GM23338 (cell line): ENCODE results near the gene ERVK3-1.

ENCODE experiments used
- EZH2 ChIP-seq: fragments of 200-600 bp; sonication (generic); IDR thresholded peaks from one replicate; pipeline ENCODE4 v1.8.0; 2017; ENCODE audit warnings: antibody characterized with exemption, mild to moderate bottlenecking, low read depth; ENCODE audit not compliant: unreplicated experiment
- POLR2AphosphoS5 ChIP-seq: IDR thresholded peaks from 2 replicates; pipeline ENCODE4 v1.6.1; 2016; ENCODE audit warnings: antibody characterized with exemption, low read depth
- TF ChIP-seq, protein P1 (sequence below), 2 experiments: fragments of 200-600 bp in 1 of 2; sonication (generic) in 1 of 2; conservative IDR thresholded peaks; 2 replicates each; pipeline versions ENCODE4 v1.5.1 to v1.6.1; 2016 to 2017; ENCODE audit warnings: antibody characterized with exemption in 2 of 2, low read depth in 2 of 2, mild to moderate bottlenecking in 2 of 2, moderate library complexity in 1 of 2

DNA sequence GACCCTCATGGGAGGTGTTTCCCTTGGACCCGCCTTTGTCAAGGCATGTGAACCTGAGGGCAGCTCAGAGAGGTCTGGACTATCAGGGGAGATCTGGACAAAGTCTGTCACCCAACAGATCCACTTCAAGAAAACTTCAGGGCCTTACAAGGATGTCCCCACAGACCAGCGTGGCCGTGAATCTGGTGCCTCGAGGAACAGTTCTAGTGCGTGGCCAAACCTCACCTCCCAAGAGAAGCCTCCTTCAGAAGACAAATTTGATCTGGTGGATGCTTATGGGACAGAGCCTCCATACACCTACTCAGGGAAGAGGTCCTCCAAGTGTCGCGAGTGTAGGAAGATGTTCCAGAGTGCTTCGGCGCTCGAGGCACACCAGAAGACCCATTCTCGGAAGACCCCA, 33.2 kb downstream of the ERVK3-1 start:
- TF ChIP-seq, protein P1, sequence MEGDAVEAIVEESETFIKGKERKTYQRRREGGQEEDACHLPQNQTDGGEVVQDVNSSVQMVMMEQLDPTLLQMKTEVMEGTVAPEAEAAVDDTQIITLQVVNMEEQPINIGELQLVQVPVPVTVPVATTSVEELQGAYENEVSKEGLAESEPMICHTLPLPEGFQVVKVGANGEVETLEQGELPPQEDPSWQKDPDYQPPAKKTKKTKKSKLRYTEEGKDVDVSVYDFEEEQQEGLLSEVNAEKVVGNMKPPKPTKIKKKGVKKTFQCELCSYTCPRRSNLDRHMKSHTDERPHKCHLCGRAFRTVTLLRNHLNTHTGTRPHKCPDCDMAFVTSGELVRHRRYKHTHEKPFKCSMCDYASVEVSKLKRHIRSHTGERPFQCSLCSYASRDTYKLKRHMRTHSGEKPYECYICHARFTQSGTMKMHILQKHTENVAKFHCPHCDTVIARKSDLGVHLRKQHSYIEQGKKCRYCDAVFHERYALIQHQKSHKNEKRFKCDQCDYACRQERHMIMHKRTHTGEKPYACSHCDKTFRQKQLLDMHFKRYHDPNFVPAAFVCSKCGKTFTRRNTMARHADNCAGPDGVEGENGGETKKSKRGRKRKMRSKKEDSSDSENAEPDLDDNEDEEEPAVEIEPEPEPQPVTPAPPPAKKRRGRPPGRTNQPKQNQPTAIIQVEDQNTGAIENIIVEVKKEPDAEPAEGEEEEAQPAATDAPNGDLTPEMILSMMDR (conservative IDR thresholded peaks at IDR 0.05; ENCODE audit: low read depth in 2 of 2) = no peak
- TF ChIP-seq POLR2AphosphoS5 (no peak), EZH2 (no peak)
